Measurements from ENCODE around the gene PFKFB1.

- no peak for TF ChIP-seq POLR2AphosphoS5 (IDR thresholded peaks at IDR 0.05; ENCODE audit: low read depth, low read length)
- no peak for TF ChIP-seq REST (IDR thresholded peaks at IDR 0.05; ENCODE audit: insufficient read depth in 1 of 2, low read depth in 2 of 2, low read length in 2 of 2)
Observed at GRCh38 chrX:54923376-54923775, 70.6 kb downstream of the PFKFB1 start.
